Bone marrow (tissue), 2 donors: ENCODE data around the gene ARFIP1.
A peak's percentile ranks its signal among the peaks of the same experiment; 100 is the strongest.
"Not testable (repeated sequence)": the region's sequence is repeated elsewhere in the genome, so short reads cannot be mapped to it uniquely, and the experiment has no call there.

Experiments
- DNase-seq, 2 donors: peaks; one replicate each; lab custom pipeline; 2025; lab: John Stamatoyannopoulos, UW

Gene ARFIP1

GRCh38 chr4:152785639-152786615 is 6.2 kb downstream of the ARFIP1 start:
- DNase-seq: no peak

DNA sequence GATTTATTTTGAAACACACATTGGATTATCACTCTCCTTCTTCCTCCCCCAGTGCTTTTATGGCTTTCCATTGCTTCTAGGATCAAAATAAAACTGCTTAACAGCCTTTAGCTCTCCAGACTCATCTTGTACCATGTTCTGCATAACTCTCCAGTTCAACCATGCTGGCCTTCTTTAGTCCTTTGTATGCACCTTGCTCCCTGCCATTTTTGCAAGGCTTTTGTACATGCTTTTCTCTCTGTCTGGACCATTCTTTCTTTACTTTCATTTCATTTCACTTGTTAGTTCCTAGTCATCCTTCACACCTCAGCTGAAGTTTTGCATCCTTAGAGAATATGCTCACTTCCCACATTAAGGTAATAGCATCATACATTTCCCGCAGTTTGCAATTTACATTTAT is 6.9 kb downstream of the ARFIP1 start:
- DNase-seq: no peak

DNA sequence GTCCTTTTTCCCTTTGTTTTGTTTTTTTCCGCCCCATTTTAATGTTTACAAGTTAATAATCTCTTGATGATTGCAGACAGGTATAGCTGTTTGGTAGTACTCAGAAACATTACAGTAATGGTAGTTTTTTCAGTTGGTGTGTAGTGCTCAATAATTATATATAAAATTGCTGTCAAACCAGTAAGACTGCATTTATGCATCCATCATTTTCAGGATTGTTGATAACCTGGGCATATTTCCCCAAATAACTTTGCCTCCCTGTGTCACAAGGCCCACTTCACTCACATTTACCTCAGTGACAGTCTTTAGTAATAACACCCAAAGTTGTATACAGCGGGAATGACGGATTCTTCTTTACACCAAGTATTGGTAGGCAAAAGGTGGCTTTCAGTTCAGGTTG is 16.1 kb downstream of the ARFIP1 start:
- DNase-seq: no peak

DNA sequence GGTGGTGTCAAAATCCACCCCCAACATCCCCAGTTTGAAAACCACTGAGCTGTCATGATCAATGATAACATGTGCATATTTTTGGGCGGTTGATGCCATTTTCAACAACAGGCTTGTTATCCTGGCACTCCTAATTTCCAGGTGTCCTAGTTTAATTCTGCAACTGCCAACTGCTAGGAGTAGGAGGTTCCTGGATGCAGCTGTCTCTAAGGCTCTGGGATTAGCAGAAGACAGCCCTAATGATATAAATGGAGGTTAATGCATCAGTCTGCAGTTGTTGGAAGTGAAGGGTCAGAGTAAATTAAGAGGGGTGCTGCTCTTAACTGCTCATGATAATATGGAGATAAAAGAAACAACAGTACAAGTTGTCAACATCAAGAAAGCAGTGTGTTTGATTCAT is 23.8 kb downstream of the ARFIP1 start:
- no peak for DNase-seq

- DNase-seq: no peak
Observed at GRCh38 chr4:152805071-152805650, 25.4 kb downstream of the ARFIP1 start.

DNA sequence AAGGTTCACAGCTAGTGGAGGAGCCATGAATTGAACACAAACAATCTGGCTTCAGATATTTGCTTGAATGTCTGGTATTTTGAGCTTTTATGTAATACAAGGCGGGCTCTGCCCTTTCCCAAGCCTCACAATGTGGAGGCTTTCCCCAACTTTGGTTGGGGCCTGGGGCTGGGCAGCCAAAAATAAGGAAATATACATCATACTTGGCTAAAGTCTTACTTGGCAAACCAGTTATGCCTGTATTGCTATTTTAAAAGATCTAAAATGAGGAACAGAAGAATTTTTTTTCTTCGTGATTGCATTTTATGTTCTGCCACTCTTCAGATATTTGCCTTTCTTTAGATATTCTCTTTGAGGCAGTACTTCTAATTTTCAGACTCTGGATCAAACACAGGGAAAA is 26.1 kb downstream of the ARFIP1 start:
- DNase-seq: no peak

GRCh38 chr4:152806501-152807125 is 26.9 kb downstream of the ARFIP1 start:
- no peak for DNase-seq

DNA sequence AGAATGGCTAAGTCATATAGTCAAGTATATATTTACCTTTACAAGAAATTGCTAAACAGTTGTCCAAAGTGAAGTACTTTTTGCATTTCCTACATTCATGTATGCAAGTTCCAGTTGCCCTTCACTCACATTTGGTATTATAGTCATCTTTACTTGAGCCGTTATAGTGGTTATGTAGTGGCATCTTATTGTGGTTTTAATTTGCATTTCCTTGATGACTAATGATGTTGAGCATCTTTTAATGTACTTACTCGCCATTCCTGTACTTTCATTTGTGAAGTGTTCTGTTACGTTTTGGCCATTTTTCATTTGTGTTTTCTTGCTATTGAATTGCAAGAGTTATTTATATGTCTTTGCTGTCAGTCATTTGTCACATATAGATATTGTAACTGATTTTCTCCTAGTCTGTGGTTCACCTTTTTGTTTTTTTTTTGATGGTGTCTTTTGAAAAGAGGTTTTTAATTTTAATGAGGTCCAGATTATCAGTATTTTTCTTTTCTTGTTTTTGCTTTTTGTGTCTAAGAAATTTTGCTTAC is 27.6 kb downstream of the ARFIP1 start:
- DNase-seq: peak in 1 of 2 donors; percentile 13

DNA sequence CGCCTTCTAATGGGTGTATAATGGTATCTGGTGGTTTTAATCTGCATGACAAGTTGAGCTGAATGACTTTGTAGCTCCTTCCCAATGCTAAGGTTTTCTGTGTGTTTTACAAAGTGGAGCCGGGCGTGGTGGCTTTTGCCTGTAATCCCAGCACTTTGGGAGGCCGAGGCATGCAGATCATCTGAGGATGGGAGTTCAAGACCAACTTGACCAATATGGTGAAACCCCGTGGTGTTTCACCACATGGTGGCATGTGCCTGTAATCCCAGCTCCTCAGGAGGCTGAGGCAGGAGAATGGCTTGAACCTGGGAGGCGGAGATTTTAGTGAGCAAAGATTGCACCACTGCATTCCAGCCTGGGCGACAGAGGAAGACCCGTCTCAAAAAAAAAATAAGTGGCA is 28.9 kb downstream of the ARFIP1 start:
- DNase-seq: no peak

DNA sequence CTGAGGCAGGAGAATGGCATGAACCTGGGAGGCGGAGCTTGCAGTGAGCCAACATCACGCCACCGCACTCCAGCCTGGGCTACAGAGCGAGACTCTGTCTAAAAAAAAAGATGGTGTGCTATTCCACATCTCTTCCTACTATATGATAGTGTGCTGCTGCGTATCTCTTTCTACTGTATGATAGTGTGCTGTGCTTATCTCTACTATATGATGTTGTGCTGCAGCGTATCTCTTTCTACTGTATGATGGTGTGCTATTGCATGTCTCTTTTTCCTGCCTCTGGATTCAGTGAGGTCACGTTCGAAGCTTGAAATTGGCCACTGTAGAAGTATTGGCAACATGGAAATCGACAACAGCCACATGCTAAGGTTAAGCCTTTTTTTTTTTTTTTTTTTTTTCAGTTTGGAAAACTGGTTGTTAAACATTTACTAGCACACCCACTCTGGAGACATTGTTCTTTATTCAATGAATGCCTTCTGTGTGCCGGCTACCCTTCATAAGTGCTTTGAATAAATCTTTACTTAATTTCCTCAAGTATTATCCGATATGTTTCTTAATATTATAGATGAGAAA is 31.0 kb downstream of the ARFIP1 start:
- DNase-seq: no peak

DNA sequence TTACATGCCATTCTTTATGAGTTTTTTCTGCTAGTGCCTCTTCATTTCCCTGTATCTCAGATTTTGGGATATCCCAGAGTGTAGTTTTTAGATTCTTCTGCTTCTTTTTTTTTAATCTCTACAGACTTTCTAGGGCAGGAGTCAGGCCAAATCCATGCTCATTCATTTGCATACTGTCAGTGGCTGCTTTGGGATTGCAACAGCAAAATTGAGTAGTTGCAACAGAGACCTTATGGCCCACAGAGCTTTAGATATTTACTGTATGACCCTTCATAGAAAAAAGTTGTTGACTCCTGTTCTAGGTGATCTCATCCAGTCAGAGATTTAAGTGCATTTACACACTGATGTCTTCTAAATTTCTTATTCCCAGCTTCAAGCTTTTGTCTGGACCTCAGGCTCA is 35.3 kb downstream of the ARFIP1 start:
- DNase-seq: no peak

DNA sequence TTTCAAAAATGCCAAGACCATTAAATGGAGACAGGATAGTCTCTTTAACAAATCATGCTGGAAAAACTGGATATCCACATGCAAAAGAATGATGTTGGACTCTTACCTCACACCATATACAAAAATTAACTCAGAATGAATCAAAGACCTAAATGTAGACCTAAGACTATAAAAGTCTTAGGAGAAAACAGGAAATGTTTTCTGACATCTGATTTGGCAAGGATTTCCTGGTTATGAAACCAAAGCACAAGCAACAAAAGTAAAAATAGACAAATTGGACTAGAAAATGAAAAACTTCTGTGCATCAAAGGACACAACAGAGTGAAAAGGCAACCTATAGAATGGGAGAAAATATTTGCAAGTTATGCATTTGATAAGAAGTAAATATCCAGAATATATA is 37.6 kb downstream of the ARFIP1 start:
- DNase-seq: no peak

- DNase-seq: no peak
Observed at GRCh38 chr4:152819026-152819645, 39.4 kb downstream of the ARFIP1 start.

DNA sequence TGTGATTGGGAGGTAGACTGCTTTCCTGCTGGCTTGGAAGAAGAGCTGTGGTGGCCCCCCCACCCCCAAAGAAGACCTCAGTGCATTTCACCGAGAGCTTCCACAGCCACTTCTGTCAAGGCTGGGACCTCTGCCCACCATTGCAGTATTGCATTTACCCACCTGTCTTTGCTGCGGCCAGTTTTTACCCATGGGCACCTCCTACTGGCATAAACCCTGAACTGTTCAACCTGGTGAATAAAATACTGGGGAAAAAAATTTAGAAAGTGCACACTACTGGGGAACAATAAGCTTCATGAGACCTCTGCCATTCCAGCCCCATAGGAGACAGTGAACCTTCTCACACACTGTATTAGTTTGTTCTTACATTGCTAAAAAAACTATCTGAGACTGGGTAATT is 40.3 kb downstream of the ARFIP1 start:
- DNase-seq: no peak

GRCh38 chr4:152822323-152822722 is 42.6 kb downstream of the ARFIP1 start:
- no peak for DNase-seq

- no peak for DNase-seq
Observed at GRCh38 chr4:152824561-152824960, 44.8 kb downstream of the ARFIP1 start.

- DNase-seq: no peak
Observed at GRCh38 chr4:152825336-152825735, 45.6 kb downstream of the ARFIP1 start.

GRCh38 chr4:152828122-152828521 is 48.4 kb downstream of the ARFIP1 start:
- no peak for DNase-seq

GRCh38 chr4:152831416-152831815 is 51.7 kb downstream of the ARFIP1 start:
- no peak for DNase-seq

DNA sequence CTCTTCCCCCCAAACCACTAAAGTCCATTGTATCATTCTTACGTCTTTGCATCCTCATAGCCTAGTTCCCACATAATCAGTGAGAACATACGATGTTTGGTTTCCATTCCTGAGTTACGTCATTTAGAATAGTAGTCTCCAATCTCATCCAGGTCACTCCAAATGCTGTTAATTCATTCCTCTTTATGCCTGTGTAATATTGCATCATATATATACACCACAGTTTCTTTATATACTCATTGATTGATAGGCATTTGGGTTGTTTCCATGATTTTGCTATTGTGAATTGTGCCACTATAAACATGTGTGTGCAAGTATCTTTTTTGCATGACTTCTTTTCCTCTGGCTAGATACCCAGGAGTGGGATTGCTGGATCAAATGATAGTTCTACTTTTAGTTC is 57.2 kb downstream of the ARFIP1 start:
- no peak for DNase-seq

GRCh38 chr4:152839729-152840128 is 60.0 kb downstream of the ARFIP1 start:
- DNase-seq: not testable (repeated sequence)
